Skeletal muscle tissue (tissue), 4 donors: ENCODE measurements around the gene PRKAG3. TPM values are rescaled to one million over a fixed set of nuclear protein-coding genes. Genes with fewer than 3 reads are reported as not detected.
A peak's percentile ranks its signal among the peaks of the same experiment; 100 is the strongest.

ENCODE experiments used
- H3K27ac ChIP-seq: one replicate; pipeline ENCODE4 v1.7.0; 2013; ENCODE audit warnings: mild to moderate bottlenecking, low read depth, low read length, inconsistent platforms
- H3K27me3 ChIP-seq, 3 donors: one replicate each; pipeline ENCODE4 v1.7.0; 2013; ENCODE audit warnings: low read length in 3 of 3; ENCODE audit not compliant: control insufficient read depth in 3 of 3, insufficient read depth in 3 of 3
- H3K36me3 ChIP-seq, 3 donors: one replicate each; pipeline ENCODE4 v1.7.0; 2013; ENCODE audit warnings: low read length in 3 of 3; ENCODE audit not compliant: control insufficient read depth in 3 of 3, insufficient read depth in 3 of 3
- H3K4me1 ChIP-seq, 3 donors: one replicate each; pipeline ENCODE4 v1.7.0; 2013; ENCODE audit warnings: low read length in 3 of 3, mild to moderate bottlenecking in 3 of 3; ENCODE audit not compliant: control insufficient read depth in 3 of 3, insufficient read depth in 3 of 3
- H3K4me3 ChIP-seq, 3 donors: one replicate each; pipeline ENCODE4 v1.7.0; 2013; ENCODE audit warnings: low read length in 3 of 3
- H3K9ac ChIP-seq, 3 donors: one replicate each; pipeline ENCODE4 v1.7.0; 2013; ENCODE audit warnings: low read length in 3 of 3, mild to moderate bottlenecking in 3 of 3, moderate library complexity in 2 of 3, low read depth in 1 of 3
- H3K9me3 ChIP-seq, 3 donors: one replicate each; pipeline ENCODE4 v1.7.0; 2013; ENCODE audit warnings: low read length in 3 of 3; ENCODE audit not compliant: control insufficient read depth in 3 of 3
- total RNA-seq: library from RNA; depleted of rRNA; stranded (reverse); fragments of >200 nt; gene quantifications from one replicate; pipeline ENCODE4 v1.2.3, GENCODE V29; 2014
- donor health status: Osteomylitis.

The PRKAG3 gene
- total RNA-seq, 1 donor from 2014 or later: 9.9 TPM

DNA sequence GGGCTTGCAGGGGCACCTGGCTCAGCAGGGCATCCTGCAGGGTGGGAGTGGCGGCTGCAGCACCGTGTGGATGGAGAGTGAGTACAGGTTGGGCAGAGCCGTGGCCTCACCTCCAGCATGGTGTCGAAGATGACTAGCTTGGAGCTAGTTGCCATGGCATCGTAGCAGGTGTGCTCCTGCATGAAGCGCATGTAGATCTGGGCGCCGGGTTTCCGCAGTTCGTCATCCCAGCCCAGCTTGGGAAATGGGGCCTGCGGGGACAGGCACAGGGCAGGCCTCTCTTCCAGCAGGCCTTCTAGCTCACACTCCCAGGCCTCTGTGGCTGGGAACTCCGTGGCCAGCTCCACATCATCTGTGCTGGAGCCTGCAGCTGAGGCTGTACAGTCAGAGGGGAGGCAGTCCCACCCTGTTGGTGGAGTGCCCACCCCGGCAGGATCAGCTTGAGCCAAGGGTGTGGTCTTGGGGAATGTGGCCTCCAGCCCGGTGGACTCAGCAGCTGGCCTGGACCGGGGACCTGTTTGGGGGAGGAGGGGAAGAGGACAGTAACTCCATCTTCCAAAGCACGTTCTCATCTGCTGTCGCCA lies 1.6 kb downstream of the PRKAG3 start:
- Histone ChIP-seq H3K4me3 (peak overlapping the region; percentile 86 to 97 (median 92)), H3K27ac (peak overlapping the region; percentile 85), H3K9ac (peak overlapping the region; percentile 7 to 98 (median 34)), H3K4me1 (peaks cover 58 to 81% (median 67%) of the 10 kb centered on the region in 3 donors), H3K9me3 (no peaks in the 10 kb centered on the region), H3K36me3 (peaks cover 0 to 3% (median 2%) of the 10 kb centered on the region in 3 donors), H3K27me3 (no peaks in the 10 kb centered on the region)

DNA sequence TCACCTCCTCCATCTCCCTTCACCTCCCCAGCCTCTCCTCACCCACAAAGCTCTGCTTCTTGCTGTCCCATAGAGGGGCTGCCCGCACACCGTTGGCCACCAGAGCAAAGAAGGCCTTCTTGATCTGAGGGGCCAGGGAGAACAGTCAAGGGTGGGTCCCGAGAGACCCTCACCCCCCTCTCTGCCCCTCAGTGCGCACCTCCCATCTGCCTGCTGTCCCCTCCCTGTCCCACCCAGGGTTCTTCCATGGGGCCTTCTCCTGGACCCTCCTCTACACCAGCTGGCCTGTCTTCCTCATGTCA lies 3.2 kb downstream of the PRKAG3 start:
- Histone ChIP-seq H3K9ac (peak overlapping the region; percentile 44 to 57 (median 50)), H3K27me3 (no peaks in the 10 kb centered on the region), H3K9me3 (no peaks in the 10 kb centered on the region), H3K4me1 (peaks cover 53 to 78% (median 61%) of the 10 kb centered on the region in 3 donors), H3K27ac (peak overlapping the region; percentile 46), H3K4me3 (peak overlapping the region in 2 of 3 donors; percentile 27 to 92), H3K36me3 (peaks cover 7 to 15% (median 10%) of the 10 kb centered on the region in 3 donors)

DNA sequence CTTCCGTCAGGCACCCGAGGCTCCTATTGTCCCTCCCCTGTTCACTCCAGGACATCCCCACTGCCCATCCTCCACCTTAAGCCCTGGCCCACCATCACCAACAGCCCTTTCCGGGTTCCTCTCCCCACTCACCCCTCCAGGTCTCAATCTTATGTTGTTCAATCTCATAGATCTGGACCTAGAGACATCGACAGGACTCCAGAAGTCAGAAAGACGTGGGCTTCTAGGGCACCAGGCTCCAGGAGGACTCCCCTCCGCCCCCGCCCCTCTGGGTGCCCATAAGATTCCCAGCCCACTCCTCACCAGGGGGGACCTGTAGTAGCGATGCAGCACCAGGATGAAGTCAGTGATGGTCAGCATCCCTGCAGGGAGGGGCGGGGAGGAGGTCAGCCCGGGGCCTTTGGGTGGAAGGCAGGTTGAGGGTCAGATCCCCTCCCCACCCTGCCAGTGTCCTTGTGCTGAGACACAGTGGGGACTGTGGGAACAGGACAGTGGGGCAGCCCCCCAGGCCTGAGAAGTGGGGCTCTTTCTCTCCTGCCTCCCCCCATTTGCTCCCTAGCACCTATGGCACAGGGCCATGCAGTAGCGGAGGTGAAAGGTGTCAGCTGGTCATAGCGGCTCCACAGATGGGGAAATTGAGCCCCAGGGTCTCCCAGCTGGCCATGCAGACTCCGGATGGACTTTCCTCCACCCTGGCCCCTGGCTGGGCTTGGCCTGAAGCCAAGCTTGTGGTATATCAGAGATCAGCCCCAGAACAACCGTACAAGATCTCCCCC lies 3.7 kb downstream of the PRKAG3 start:
- H3K27ac ChIP-seq: peak overlapping the region; percentile 46
- H3K4me3 ChIP-seq: peak overlapping the region in 2 of 3 donors; percentile 27 to 48
- H3K36me3 ChIP-seq: peaks cover 7 to 20% (median 14%) of the 10 kb centered on the region in 3 donors
- H3K9me3 ChIP-seq: no peaks in the 10 kb centered on the region
- H3K27me3 ChIP-seq: no peaks in the 10 kb centered on the region
- H3K4me1 ChIP-seq: peaks cover 50 to 78% (median 58%) of the 10 kb centered on the region in 3 donors
- peak overlapping the region; percentile 10 to 57 (median 50) for H3K9ac ChIP-seq

DNA sequence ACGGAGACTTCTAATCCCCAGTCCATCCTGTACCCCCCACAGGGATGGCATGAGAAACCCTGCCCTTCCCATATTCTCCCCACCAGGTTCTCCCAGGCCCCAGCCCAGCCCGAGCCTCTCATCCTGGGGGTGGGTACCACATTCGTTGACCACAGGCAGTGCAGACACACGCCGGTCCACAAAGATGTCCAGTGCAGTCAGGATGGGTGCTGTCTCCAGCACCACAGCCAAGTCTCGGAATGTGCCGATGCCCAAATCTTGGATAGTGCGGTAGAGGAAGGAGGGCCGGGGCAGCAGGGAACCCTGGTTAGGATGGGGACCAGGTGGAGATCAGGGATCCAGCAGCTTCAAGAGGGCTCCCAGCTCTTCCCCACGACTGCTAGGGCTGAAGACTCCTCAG lies 4.8 kb downstream of the PRKAG3 start:
- no peaks in the 10 kb centered on the region for H3K9me3 ChIP-seq
- no peak overlapping the region for H3K9ac ChIP-seq
- no peak overlapping the region for H3K4me3 ChIP-seq
- peak overlapping the region; percentile 28 for H3K27ac ChIP-seq
- H3K36me3 ChIP-seq: peaks cover 11 to 22% (median 17%) of the 10 kb centered on the region in 3 donors
- H3K27me3 ChIP-seq: no peaks in the 10 kb centered on the region
- peaks cover 47 to 76% (median 51%) of the 10 kb centered on the region in 3 donors for H3K4me1 ChIP-seq

DNA sequence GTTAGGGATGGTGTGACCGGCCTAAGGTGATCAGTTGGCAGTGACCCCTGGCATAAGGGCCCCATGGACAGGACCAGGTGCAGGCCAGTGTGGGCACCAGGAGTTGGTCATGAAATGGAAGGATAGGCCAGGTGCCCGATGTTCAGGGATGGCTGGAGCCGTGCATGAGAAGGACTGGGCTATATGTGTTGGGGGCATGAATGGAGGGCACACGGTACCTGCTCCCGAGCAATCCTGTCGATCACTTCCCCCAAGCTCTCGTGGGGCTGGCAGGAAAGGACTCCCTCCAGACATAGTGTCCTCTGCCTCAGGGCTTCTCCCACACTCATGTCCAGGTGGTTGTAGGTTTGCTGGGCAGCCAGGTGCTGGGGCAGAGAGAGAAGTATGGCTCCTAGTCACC lies 7.6 kb downstream of the PRKAG3 start:
- no peak overlapping the region for H3K9ac ChIP-seq
- no peaks in the 10 kb centered on the region for H3K27me3 ChIP-seq
- no peak overlapping the region for H3K27ac ChIP-seq
- H3K9me3 ChIP-seq: no peaks in the 10 kb centered on the region
- H3K36me3 ChIP-seq: peaks cover 11 to 22% (median 22%) of the 10 kb centered on the region in 3 donors
- H3K4me3 ChIP-seq: no peak overlapping the region
- peaks cover 29 to 64% (median 36%) of the 10 kb centered on the region in 3 donors for H3K4me1 ChIP-seq

DNA sequence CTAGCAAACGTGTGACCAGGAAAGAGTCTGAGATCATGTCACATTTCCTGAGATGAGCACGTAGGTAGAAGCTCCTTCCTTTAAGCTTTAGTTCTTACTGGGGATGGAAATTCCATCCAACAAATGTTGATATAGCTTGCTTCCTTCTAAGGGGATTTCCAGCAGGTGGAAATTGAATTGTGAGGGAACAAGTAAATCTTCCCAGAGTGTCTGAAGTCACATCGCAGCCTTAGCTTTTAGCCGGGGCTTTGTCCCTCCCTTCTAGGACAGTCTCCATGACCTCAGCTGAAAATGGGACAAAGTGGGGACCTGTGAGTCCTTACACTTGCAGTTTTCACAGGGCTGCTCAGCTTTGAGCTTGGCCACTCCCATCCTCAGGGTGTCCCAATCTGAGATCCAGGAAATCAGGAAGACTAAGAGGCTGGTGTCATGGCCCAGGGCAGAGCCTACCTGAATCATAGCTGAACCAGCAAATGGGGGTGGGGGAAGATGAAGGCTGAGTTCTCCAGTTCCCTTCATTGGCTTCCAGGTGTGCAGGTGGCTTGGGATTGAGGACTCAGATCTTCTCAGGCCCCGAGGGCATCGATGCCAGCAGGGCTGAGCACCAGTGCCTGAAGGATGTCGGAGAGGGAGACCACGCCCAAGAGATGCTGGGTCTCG lies 8.3 kb downstream of the PRKAG3 start:
- Histone ChIP-seq H3K4me1 (peaks cover 25 to 58% (median 32%) of the 10 kb centered on the region in 3 donors), H3K9ac (no peak overlapping the region), H3K27ac (no peak overlapping the region), H3K4me3 (no peak overlapping the region), H3K9me3 (no peaks in the 10 kb centered on the region), H3K27me3 (no peaks in the 10 kb centered on the region), H3K36me3 (peaks cover 11 to 27% (median 19%) of the 10 kb centered on the region in 3 donors)

DNA sequence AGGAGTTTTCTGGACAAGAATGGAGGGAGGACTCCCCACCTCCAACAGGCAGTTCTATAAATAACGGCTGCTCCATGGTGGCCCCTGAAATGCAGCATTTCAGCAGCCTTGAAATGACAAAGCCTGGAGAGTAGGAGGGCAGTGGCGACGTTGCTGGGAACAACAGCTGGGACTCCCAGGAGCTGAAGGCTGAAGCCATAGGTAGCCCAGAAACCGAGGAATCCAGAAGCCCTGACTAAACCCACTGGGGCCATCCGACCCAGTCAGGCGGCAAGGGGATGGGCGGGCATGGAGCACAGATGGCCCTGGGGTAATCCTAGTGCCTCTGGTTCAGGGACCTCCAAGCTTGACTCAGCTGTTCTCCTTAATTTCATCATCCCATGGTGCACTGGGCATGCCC lies 9.0 kb downstream of the PRKAG3 start:
- Histone ChIP-seq H3K4me3 (no peak overlapping the region), H3K36me3 (peaks cover 11 to 29% (median 19%) of the 10 kb centered on the region in 3 donors), H3K27me3 (no peaks in the 10 kb centered on the region), H3K27ac (peak overlapping the region; percentile 19), H3K9ac (no peak overlapping the region), H3K4me1 (peaks cover 23 to 52% (median 28%) of the 10 kb centered on the region in 3 donors), H3K9me3 (no peaks in the 10 kb centered on the region)

DNA sequence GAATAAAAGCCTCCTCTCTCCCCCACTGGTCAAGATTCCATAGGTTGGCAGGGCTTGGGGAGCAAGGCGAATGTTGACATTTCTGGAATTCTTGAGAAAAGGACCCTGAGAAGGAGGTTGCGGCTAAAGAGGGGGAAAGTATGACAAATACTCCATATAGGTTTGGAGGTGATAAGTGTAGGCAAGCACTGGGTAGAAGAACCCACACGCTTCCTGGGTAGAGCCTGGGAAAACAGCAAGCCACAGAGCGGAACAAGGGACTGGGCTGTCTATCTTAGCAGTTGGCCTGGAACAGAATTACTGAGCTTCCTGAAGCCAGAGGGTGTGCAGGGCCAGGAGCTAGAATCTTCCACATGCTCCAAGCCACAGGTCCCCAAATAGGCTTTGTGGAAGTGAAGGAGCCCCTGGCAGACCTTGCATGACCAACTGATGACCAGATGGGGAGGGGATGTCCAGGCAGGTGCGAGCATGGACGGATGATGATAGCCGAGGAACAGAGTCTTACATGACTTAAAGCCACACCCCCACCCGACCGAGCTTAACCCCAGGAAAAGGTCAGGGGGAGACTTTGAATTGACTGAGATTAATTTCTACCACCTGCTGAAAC lies 9.9 kb downstream of the PRKAG3 start:
- peaks cover 11 to 27% (median 19%) of the 10 kb centered on the region in 3 donors for H3K36me3 ChIP-seq
- peaks cover 24 to 52% (median 29%) of the 10 kb centered on the region in 3 donors for H3K4me1 ChIP-seq
- no peak overlapping the region for H3K4me3 ChIP-seq
- H3K9me3 ChIP-seq: no peaks in the 10 kb centered on the region
- peak overlapping the region; percentile 54 for H3K27ac ChIP-seq
- H3K27me3 ChIP-seq: no peaks in the 10 kb centered on the region
- peak overlapping the region in 1 of 3 donors; percentile 3 for H3K9ac ChIP-seq

DNA sequence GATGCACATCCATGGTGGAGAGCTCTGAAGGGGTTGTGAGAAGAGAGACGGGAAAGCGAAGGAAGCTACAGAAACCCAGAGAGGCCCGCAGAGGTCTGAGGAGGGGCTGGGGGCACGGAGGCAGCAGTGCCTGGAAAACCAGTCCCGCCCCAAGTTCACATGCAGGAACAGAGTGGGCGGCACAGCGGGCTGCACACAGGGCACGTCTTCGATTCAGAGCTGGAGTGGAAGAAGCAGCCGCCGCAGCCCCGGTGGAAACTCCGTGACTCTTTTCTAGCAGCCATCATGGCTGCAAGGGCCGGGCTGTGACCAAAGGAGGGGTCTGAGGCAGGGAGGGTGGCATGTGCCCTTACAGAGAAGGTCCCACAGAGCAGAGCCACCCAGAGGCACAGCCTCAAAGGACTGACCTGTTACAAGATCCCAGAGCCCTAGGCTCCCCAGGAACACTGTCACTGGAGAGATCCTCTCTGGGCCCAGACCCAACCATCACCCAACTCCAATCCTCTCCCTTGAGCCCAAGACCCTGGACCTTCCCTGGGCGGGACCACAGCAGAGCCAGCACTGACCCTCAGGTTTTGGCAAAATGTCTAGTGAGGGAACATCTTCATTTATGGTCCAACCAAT lies 10.7 kb downstream of the PRKAG3 start:
- peaks cover 24 to 55% (median 35%) of the 10 kb centered on the region in 3 donors for H3K4me1 ChIP-seq
- H3K27ac ChIP-seq: peak overlapping the region; percentile 54
- peak overlapping the region in 1 of 3 donors; percentile 25 for H3K9ac ChIP-seq
- H3K4me3 ChIP-seq: no peak overlapping the region
- no peaks in the 10 kb centered on the region for H3K27me3 ChIP-seq
- no peaks in the 10 kb centered on the region for H3K9me3 ChIP-seq
- peaks cover 11 to 32% (median 19%) of the 10 kb centered on the region in 3 donors for H3K36me3 ChIP-seq
